ENCODE measurements around the gene A3GALT2. TPM values are rescaled to one million over a fixed set of nuclear protein-coding genes. Genes with fewer than 3 reads are reported as not detected.
A peak's percentile ranks its signal among the peaks of the same experiment; 100 is the strongest.

A3GALT2 gene
- under 1 TPM in 2 of 3 donors, not detected in 1; 0.16 to 0.48 TPM for polyA plus RNA-seq (ENCODE audit: insufficient read length in 3 of 3)
- long read RNA-seq, donor 1, result 0 reads
- long read RNA-seq, donor 2, result 0 reads
- long read RNA-seq, donor 3, result 0 reads
- long read RNA-seq, donor 4, result 0 reads
- long read RNA-seq, donor 5, result 0 reads
- long read RNA-seq, donor 6, result 0 reads
- long read RNA-seq, donor 7, result 0 reads
- long read RNA-seq, donor 8, result 0 reads
- long read RNA-seq, donor 9, result 0 reads
- long read RNA-seq, donor 10, result 0 reads
- long read RNA-seq, donor 11, result 0 reads
- long read RNA-seq, donor 12, result 0 reads
- long read RNA-seq, donor 13, result 0 reads
- long read RNA-seq, donor 14, result 0 reads
- long read RNA-seq, donor 15, result 0 reads
- long read RNA-seq, donor 16, result 0 reads

GRCh38 chr1:33320619-33321165, at the start of gene A3GALT2:
Gene A3GALT2, minus strand, starts transcription at chr1:33321098. Its CDS starts 0 bp downstream, at chr1:33321098.
- DNase-seq (ENCODE audit: extremely low read depth in 1 of 11, low read depth in 9 of 11, low spot score in 4 of 11), result no peak

GRCh38 chr1:33370301-33370700, 49.4 kb upstream of the A3GALT2 start:
- DNase-seq (ENCODE audit: extremely low read depth in 1 of 11, low read depth in 9 of 11, low spot score in 4 of 11), result no peak

DNA sequence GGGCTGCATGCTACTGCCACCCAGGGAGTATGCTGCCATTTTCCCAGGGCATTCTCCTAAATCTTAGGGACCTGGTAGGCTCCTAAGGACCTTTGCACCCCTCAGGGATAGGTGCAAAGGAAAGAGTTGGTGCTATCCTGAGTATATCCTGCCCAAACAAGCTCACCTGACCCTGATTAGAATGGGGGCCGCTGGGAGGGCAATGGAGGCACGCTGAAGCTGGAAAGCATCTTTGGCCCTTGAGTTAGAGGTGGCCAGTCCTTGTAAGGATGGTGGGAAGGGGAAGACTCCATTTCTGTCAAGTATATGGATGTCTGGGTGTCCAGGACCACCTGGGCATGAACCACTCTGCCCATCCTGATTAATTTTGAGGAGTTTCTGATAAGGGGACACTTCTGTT, 48.9 kb upstream of the A3GALT2 start:
- DNase-seq (ENCODE audit: extremely low read depth in 1 of 11, low read depth in 9 of 11, low spot score in 4 of 11), result no peak

- no peak for DNase-seq (ENCODE audit: extremely low read depth in 1 of 11, low read depth in 9 of 11, low spot score in 4 of 11)
These were observed 48.2 kb upstream of the A3GALT2 start for GRCh38 chr1:33369081-33369480.

DNA sequence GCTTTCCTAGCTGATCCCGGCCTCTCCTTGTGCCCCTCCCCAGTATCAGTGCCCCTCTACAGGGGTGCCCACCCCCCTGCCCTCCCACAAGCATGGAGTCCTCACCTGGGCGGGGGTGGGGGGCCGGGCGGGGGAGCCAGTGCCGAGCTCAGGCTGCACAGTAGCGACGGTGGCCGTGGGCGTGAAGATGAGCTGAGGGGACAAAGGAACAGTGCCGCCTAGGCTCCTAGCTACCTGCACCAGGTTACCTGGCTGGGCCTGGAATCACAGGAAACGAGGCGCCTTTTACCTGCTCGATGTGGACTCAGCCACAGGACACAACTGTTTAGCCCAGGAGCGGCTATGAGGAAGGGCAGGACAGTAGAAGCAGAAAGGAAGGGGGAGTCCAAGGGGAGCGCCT, 47.5 kb upstream of the A3GALT2 start:
- DNase-seq (ENCODE audit: extremely low read depth in 1 of 11, low read depth in 9 of 11, low spot score in 4 of 11), result no peak

- peak in 4 of 11 donors; percentile 55 to 81 (median 73) for DNase-seq (ENCODE audit: extremely low read depth in 1 of 11, low read depth in 9 of 11, low spot score in 4 of 11)
These were observed 46.8 kb upstream of the A3GALT2 start for GRCh38 chr1:33367485-33368405.

DNA sequence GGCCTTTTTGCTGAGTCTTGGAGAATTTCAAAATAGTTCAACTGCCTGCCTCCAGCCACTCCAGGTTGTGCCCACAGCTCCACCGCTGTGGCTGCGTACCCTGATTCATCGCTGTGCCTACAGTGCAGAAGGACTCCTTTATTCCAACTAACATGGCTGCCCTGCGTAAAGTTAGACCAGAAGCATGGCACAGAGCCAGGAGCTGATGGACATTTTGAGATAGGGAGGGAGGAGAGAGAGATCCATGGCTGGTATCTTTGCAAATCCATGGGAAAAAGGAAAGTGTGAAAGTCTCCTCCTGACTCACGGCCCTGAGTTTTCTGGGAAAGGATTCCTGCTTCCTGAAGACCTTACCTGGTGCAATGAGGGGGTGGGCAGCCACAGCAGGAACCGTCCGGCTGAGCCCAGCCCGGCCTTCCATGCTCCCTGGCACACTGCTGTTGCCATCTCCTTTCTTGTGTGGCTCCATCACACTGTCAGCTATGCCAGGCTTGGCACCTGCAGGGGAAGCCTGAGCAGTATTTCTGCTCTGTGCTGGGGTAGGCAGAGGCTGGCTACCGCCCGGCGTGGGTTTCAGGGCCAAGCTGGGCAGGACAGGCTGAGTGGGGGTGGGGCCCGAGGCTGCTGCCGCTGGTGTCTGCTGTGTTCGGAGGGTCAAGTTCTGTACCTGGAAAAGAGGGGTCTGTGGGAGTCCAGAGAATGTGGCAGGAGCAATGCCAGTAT, 46.0 kb upstream of the A3GALT2 start:
- no peak for DNase-seq (ENCODE audit: extremely low read depth in 1 of 11, low read depth in 9 of 11, low spot score in 4 of 11)

- peak in 1 of 11 donors; percentile 35 for DNase-seq (ENCODE audit: extremely low read depth in 1 of 11, low read depth in 9 of 11, low spot score in 4 of 11)
These were observed 44.7 kb upstream of the A3GALT2 start for GRCh38 chr1:33365560-33365997.

- no peak for DNase-seq (ENCODE audit: extremely low read depth in 1 of 11, low read depth in 9 of 11, low spot score in 4 of 11)
These were observed 43.6 kb upstream of the A3GALT2 start for GRCh38 chr1:33364565-33364918.

DNA sequence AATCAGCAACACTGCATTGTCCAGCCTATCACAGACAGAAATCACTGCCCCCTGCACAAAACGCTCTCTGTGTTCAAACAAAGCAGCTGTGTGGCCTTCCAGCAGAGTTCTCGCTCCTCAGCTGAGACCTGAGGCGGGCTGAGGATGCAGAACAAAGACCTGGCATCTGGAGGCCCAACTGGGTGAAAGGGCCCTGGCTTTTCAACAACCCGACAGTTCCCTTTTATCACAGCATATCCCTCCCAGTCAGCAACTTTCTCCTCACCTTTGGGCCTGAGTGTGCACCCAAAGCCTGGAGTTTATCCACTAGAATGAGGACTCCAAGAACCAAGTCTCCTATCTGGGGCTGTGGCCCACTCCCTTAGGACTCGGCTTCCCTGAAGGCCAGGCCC, 42.6 kb upstream of the A3GALT2 start:
- no peak for DNase-seq (ENCODE audit: extremely low read depth in 1 of 11, low read depth in 9 of 11, low spot score in 4 of 11)

DNA sequence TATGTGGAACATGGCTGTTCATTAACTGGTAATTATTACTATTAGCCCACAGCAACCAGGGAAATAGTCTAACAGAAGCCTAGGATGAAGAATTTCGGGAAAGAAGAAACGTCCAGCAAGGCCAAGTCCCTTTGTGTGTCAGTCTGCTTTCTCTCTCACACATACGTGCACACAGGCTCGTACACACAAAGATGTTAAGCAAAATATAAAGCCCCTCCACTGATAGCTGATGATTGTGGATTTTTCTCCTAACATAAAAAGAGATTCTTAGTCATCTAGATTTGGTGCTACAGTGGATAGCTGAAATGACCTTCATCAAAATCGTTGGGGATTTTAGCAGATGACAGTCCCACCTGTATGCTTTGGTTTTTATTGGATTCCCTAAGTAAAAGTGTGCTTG, 42.1 kb upstream of the A3GALT2 start:
- DNase-seq (ENCODE audit: extremely low read depth in 1 of 11, low read depth in 9 of 11, low spot score in 4 of 11), result no peak

DNA sequence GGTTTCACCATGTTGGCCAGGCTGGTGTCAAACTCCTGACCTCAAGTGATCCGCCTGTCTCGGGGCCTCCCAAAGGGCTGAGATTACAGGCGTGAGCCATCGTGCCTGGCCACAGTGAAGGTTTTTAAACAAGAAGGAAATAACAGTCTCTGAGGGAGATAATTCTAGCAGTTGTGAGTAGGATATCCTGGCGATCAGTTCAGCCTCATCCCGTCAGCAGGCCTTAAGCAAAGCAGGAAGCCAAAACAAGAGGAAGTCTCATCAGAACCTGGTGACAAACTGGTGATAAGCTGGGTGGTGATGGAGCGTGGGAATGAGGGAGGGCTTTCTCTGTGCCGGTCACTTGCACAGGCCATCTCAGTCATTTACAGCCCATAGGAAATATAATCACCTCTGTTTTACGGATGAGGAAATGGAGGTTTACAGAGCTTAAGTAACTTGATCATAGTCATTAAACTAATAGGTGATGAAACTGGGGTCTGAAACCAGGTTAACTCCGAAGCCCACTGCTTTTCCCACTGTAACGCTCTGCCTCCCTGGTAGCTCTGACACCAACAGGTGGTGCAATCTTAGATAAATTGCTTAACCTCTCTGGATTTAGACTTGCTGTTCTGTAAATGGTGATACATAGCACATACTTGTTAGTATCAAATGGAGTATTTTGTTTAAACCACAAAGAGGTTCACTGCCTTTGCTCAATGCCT, 40.8 kb upstream of the A3GALT2 start:
- no peak for DNase-seq (ENCODE audit: extremely low read depth in 1 of 11, low read depth in 9 of 11, low spot score in 4 of 11)

DNA sequence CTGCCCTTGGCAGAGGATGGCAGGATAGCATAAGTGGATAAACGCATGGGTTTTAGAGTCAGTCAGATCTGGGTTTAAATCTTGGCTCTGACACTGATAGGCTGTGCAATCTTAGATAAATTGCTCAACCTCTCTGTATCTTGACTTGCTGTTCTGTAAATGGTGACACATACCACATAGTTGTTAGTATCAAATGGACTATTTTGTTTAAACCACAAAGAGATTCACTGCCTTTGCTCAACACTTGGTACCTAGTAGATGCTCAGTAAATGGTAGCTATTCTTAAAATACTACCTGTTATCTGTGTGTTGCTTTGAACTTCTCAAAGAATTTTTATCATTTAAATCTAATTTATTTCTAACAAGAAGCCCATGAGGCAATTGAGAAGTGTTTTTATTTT, 39.5 kb upstream of the A3GALT2 start:
- DNase-seq (ENCODE audit: extremely low read depth in 1 of 11, low read depth in 9 of 11, low spot score in 4 of 11), result no peak

DNA sequence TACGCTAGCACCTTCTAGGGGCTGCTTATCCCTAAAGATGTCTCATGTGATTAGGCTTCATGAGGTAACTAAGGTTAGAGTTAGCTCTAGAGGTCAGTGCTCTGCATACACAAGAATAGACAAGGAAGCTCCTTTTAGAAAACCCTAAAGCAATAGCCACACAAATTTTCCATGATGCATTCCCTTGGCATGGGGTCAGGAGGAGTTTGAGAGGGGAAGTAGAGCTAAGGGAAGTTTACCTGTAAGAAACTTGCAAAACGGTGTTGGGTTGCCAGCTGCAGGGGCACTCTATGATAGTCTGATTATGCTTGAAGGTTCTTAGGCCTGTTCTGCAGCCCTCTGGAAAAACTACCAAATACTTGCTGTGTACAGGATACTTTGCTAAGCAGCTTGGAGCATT, 39.0 kb upstream of the A3GALT2 start:
- no peak for DNase-seq (ENCODE audit: extremely low read depth in 1 of 11, low read depth in 9 of 11, low spot score in 4 of 11)

- no peak for DNase-seq (ENCODE audit: extremely low read depth in 1 of 11, low read depth in 9 of 11, low spot score in 4 of 11)
These were observed 38.1 kb upstream of the A3GALT2 start for GRCh38 chr1:33358795-33359503.

DNA sequence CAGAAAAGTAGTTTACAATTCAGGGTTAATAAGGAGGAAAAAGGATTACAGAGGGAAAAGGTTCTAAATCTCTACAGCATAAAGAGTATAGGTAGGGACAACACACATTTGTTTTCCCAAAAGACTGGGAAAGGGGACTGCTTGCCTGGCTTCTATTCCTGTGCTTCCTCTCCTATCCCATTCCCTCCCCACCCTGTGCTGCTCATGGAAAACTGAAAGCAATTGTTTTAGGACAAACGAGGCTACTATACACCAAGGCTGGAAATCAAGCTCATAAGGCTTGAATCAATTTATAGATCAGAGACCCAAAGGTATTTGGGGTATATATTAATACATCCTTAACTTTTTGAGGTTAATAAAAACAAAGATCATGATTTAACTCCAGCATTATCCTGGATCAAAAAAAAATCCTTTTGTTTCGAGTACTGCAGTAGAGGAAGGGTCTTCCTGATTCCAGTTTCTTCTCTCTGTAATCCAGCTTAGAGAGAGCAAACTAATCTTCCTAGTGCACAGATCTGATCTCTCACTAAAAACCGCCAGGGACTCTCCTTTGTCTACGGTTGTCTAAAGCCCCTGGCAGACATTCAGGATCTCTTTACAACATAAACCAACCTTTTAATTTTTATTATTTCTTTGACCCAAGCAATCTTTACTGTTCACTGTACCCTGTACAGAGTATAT, 37.4 kb upstream of the A3GALT2 start:
- no peak for DNase-seq (ENCODE audit: extremely low read depth in 1 of 11, low read depth in 9 of 11, low spot score in 4 of 11)

GRCh38 chr1:33357099-33357498, 36.2 kb upstream of the A3GALT2 start:
- no peak for DNase-seq (ENCODE audit: extremely low read depth in 1 of 11, low read depth in 9 of 11, low spot score in 4 of 11)
